Lower leg skin (tissue), 3 donors: ENCODE results near the gene CAMKK2.

Experiments used
- POLR2A ChIP-seq, 2 donors: fragments of 450-650 bp; IDR thresholded peaks; one replicate each; pipeline ENCODE4 v1.6.1; 2016 to 2017; ENCODE audit warnings: antibody characterized with exemption in 2 of 2, mild to moderate bottlenecking in 1 of 2, moderate library complexity in 1 of 2
- TF ChIP-seq, protein P1 (sequence below), 3 donors: fragments of 450-650 bp; IDR thresholded peaks; one replicate each; pipeline ENCODE4 v1.5.1; 2016; ENCODE audit warnings: antibody characterized with exemption in 3 of 3, mild to moderate bottlenecking in 3 of 3, moderate library complexity in 2 of 3

GRCh38 chr12:121252712-121253345 lies 43.7 kb downstream of the CAMKK2 start:
- TF ChIP-seq, protein P1, sequence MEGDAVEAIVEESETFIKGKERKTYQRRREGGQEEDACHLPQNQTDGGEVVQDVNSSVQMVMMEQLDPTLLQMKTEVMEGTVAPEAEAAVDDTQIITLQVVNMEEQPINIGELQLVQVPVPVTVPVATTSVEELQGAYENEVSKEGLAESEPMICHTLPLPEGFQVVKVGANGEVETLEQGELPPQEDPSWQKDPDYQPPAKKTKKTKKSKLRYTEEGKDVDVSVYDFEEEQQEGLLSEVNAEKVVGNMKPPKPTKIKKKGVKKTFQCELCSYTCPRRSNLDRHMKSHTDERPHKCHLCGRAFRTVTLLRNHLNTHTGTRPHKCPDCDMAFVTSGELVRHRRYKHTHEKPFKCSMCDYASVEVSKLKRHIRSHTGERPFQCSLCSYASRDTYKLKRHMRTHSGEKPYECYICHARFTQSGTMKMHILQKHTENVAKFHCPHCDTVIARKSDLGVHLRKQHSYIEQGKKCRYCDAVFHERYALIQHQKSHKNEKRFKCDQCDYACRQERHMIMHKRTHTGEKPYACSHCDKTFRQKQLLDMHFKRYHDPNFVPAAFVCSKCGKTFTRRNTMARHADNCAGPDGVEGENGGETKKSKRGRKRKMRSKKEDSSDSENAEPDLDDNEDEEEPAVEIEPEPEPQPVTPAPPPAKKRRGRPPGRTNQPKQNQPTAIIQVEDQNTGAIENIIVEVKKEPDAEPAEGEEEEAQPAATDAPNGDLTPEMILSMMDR (IDR thresholded peaks at IDR 0.05): no peak
- no peak for TF ChIP-seq POLR2A (IDR thresholded peaks at IDR 0.05)
